ENCODE results near the gene ADAMTS19.

The ADAMTS19 gene

GRCh38 chr5:129770024-129770820 is 310.1 kb downstream of the ADAMTS19 start:
- no peak for DNase-seq

GRCh38 chr5:129771058-129771838 is 311.1 kb downstream of the ADAMTS19 start:
- no peak for DNase-seq

- DNase-seq = no peak
These were observed 313.3 kb downstream of the ADAMTS19 start for GRCh38 chr5:129773376-129773775.

GRCh38 chr5:129781594-129781993 is 321.5 kb downstream of the ADAMTS19 start:
- no peak for DNase-seq

Measured in DMS79 treated with DMSO at 0.1 percent for 48 hours (cell line).